GM12873 (cell line): ENCODE data around the gene TASP1.
A peak's percentile ranks its signal among the peaks of the same experiment; 100 is the strongest.

Source experiments
- CTCF ChIP-seq: IDR thresholded peaks from 2 replicates; pipeline ENCODE4 v1.5.1; 2012; ENCODE audit warnings: low read depth, mild to moderate bottlenecking, moderate library complexity, low read length, control low read depth; ENCODE audit not compliant: insufficient read depth; ENCODE audit errors: missing control alignments

The TASP1 gene

GRCh38 chr20:13554076-13554475 is 84.7 kb downstream of the TASP1 start:
- no peak for TF ChIP-seq CTCF

GRCh38 chr20:13552061-13552460 is 86.7 kb downstream of the TASP1 start:
- TF ChIP-seq CTCF: no peak

GRCh38 chr20:13549451-13549850 is 89.3 kb downstream of the TASP1 start:
- TF ChIP-seq CTCF: no peak

- TF ChIP-seq CTCF: peak; percentile 86
These were observed 92.1 kb downstream of the TASP1 start for GRCh38 chr20:13546497-13547131.

GRCh38 chr20:13545790-13546189 is 92.9 kb downstream of the TASP1 start:
- no peak for TF ChIP-seq CTCF

GRCh38 chr20:13543783-13544182 is 94.9 kb downstream of the TASP1 start:
- TF ChIP-seq CTCF: no peak

GRCh38 chr20:13535627-13536026 is 103.1 kb downstream of the TASP1 start:
- no peak for TF ChIP-seq CTCF

- no peak for TF ChIP-seq CTCF
These were observed 104.8 kb downstream of the TASP1 start for GRCh38 chr20:13533946-13534345.
